HG02938 (cell line): ENCODE data around the gene DUSP23.

Experiments
- ATAC-seq: cut with Tn5 transposase; IDR thresholded peaks from one replicate; pipeline ENCODE4 v1.9.1; 2021; ENCODE audit warnings: mild to moderate bottlenecking, moderate library complexity; ENCODE audit not compliant: unreplicated experiment

Gene DUSP23

DNA sequence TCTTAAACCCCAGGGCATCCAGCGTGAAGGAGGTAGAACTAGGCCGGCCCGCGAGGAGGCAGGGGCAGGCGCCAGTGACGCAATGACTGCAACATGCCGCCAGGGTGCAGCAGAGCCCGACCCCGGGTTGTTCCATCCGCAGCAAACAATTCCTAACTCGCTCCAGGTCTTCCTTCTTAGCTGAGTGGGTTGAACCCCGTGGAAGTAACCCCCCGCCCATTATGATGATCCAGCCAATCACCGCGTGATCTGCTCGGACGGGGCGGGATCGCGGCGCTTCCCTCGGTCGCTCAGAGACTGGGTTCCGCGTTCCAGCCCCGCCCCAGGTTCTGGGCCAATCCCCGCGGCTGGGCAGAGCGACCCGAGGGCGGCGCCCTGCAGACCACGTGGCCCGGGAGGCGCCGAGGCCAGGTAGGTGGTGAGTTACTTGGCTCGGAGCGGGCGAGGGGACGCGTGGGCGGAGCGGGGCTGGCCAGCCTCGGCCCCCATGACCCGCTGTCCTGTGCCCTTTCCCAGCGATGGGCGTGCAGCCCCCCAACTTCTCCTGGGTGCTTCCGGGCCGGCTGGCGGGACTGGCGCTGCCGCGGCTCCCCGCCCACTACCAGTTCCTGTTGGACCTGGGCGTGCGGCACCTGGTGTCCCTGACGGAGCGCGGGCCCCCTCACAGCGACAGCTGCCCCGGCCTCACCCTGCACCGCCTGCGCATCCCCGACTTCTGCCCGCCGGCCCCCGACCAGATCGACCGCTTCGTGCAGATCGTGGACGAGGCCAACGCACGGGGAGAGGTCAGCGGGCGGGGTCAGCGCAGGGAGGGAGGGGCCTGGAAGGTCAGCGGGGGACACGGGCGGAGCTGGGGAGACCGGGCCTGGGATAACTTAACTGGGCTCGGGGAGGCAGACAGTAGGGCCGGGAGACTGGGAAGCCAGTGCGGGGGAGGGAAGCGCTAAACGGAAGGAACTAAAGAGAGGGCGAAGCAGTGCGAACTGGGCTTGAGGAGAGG is at the start of gene DUSP23:
Gene DUSP23 (plus strand): TSS at position 380 of the 1,000 bp plus-strand sequence. CDS start 139 bp downstream, at position 519.
- peak; percentile 96 for ATAC-seq

- ATAC-seq = no peak
These were observed 43.4 kb upstream of the DUSP23 start for GRCh38 chr1:159737238-159737916.

DNA sequence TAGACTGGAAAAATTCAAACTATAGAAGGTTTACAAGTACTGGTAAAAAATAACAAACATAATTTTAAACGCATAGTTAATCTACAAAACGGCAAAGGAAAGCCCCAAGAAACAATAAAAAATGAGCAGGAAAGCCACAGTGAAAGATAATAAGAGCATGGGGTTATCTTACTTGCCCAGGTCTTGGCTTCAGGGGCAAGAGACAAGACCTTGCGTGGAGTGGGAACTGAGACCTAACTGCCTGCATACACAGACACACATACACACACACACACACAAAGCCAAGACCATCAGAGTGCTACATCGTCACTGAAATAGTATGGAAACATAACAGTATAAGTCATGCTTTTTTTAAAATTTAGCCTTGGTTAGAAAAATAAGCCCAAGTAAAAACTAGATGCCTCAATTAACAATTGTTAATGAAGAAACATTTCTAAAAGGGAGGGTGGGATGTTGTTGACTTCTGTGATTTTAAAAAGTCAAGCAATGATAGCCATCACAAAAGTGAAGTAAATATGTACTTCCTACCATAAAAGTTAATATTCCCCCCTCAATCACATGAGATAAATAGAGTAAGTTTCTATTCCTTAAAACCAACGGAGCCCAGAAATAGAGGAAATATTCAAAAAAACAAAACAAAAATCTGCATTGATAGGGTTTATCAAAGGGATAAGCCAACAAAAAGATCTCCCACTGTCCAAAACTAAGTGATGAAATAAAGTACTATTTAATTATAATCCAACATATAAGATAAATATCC is 36.9 kb upstream of the DUSP23 start:
- no peak for ATAC-seq

- ATAC-seq = no peak
These were observed 34.1 kb upstream of the DUSP23 start for GRCh38 chr1:159746666-159747065.

DNA sequence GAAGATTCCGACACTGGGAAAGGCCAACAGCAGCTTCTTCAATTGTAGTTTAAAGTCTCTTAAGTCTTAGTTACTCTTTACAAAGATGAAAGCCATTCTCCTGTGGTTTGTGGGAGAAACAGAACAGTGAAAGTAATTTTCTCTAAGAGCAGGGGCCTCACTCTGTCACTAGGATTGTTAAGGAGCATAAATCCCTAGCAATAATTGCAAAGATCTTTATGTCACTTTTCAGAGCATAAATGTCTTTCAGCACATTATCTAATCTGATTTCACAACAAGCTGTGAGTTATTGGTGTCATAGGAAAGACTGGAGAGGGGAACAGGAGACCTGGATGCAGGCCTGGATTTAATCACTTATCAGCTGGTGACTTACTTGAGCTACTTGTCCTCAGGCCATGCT is 32.4 kb upstream of the DUSP23 start:
- ATAC-seq = no peak

GRCh38 chr1:159749630-159750029 is 31.1 kb upstream of the DUSP23 start:
- no peak for ATAC-seq

GRCh38 chr1:159750621-159751020 is 30.1 kb upstream of the DUSP23 start:
- no peak for ATAC-seq

DNA sequence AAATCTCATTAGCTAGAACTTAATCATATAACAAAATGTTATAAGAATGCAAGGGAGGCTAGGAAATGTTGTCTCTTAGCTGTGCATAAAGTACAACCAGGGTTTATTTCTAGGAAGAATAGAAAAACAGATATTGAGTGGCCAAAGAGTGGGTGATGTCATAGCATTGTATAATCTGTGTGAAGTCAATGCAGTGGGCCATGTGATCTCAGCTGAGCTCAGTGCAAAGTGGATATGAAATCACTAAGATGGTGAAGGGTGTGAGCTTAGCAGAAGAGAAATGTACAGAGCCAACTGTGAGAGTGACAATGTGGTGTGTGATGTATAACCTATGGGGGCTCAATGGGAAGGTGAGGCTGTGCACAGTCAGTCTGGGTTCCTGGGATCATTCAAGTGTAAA is 29.7 kb upstream of the DUSP23 start:
- no peak for ATAC-seq

DNA sequence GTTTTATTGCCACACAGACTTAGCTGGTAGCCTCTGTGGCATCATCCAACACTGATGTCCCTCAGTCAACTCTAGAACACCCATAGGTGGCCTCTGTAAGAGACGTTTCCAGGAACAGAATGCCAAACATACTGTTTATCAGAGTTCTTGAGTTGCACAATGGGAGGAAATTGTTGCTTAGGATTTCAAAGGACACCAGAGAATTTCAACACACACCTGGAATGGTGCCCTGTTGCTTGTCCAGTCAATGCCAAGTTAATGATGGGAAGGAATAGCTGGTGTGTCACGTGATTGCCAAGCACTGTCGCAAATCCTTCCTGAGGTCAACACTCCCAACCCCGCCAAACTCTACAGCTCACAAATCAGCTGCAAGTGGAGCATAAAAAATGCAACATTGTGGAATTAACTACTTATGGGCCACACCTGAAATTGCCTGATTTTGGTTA is 28.6 kb upstream of the DUSP23 start:
- no peak for ATAC-seq

DNA sequence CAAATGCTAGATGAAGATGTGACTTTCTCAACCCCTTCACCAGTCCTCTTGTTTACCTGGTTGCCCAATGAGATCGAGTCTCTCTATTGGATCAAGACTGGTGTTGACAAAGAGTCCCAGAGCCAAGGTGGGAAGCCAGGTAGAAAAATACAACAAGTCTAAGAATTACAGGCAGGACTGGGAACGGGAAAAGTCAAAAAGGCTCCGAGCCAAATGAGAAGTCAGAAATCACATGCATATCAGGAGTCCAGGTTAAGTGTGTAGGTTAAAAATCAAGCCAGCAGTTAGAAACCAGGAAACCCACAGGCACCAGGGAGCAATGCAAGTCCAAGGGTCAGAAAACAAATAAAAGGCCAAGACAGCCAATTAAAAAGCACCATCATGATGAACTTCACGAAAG is 27.4 kb upstream of the DUSP23 start:
- no peak for ATAC-seq

GRCh38 chr1:159755451-159756007 is 25.2 kb upstream of the DUSP23 start:
- ATAC-seq = no peak

GRCh38 chr1:159756397-159756796 is 24.4 kb upstream of the DUSP23 start:
- ATAC-seq = no peak

DNA sequence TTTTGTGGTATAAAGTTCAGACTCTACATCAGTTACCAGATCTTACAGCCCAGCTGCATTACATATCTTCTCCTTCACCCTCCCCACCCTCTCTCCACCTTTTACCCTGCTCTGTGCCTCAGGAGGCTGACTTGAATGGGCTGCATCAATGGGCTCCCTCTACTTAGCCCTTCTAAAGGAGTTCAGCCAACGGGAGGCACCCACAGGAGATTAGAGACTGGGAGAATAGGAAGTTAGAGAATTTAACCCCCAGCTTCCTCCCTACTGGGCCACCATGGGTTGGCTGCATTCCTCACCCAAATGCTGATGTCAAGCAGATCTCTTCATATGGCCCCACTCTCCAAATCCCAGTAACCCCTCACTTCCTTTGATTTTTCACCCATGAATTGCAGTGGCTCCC is 17.1 kb upstream of the DUSP23 start:
- ATAC-seq = no peak

DNA sequence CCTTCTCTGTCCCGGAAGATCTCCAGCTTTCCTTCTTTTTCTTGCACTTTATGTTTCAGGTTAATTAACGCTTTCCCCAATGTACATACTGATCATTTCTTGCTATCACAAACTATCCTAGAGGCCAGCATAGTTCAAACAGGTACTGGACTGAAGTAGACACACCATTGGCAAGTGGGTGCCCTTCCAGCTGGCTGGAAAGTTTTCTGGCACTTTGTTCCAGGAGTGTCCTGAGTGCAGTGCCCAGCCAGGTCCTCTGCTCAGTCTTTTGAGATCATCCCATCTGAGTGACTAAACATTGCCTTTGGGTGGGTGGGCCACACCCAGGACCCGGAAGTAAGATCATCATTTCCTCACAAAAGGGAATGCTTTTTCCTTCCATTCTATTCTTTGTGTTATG is 15.0 kb upstream of the DUSP23 start:
- no peak for ATAC-seq

DNA sequence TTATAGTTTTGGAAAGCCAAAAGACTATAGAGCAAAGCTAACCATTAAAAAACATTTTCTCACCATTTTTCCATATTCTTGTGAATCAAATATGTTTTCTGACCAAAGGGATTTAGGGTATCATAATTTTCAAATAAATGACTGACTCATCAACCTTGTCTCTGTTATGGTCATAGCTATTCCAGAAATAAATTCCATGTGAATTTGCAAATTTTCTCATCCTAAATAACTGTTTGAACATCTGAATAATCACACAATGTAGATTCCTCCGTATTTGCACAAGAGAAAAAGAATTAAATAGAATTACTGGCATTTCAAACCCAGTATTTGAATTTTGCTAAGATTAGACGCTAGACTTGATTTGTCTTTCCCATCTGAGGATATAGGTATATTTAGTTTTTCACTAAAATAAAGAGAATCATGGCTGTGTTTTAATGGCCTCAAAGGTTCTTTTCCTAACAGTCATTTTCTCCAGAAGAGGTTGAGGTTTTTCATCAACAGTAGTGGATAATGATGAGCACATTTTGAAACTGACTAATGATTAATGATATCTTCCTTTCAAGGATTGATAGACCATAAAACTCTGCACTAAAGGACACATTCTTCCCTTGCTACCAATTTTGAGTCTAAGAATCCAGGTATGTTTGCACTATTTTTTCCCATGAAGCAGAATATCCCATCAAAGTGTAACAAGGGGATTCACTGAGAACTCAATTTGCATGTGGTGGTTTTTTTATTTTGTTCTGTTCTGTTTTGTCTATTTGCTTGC is 9.5 kb upstream of the DUSP23 start:
- no peak for ATAC-seq

DNA sequence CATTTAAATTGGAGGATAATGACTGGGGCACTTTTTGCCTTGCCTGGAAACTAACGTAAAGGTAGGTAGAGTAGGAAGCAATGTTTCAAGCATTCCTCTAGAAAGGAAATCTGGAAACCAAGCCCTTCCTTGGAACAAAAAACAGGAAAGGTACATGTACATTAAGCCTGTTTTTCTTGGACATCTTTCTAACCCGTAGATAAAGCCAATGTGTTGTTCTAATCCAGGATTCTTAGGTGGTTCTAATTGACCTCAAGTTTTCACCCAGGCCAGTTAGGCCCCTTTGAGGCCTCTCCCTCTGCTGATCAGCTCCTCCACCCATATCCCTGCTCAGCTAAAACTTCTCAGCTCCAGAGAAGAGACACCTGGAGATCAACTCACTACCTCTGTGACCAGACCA is 6.3 kb upstream of the DUSP23 start:
- no peak for ATAC-seq

GRCh38 chr1:159775716-159776115 is 5.0 kb upstream of the DUSP23 start:
- no peak for ATAC-seq

DNA sequence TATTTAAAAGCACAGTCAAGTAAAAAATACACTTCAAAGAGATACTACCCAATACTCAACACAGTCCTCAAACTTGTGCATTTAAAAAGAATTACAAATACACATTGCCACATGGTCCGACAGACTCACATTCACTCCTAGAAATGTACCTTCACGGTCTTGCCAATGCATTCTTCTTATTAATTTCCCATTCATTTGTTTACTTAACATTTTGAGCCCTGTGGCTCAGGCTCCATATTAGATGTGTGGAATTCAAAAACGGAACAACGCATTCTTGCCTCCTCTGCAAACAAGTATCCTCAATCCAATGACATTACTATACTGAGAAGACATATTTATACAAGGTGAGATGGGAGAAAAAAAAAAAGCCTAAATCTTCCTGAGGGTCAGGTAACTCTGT is 2.5 kb upstream of the DUSP23 start:
- no peak for ATAC-seq

DNA sequence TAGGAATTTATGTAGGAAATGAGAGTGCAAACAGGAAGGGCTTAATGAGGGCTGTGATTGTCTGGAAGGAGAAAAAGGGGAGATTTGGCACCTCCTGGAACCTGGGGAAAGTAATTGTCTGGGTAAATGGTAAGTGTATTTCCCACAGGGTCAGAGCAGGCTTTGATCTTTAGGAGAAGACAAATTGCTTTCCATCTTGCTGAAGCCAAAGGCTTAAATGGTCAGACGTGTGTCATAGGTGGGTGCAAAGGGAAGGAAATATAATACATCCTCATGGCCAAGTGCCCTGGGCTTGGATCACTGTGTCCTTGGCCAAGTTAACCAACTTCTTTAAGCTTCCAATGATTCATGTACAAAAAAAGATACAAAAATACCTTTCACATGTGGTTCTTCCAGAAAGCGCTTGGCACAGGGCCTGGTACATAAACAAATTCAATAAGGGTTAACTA is 1.3 kb upstream of the DUSP23 start:
- ATAC-seq = no peak

- ATAC-seq = no peak
These were observed 1.2 kb downstream of the DUSP23 start for GRCh38 chr1:159781992-159782391.
